Measurements from ENCODE around the gene SLC18A2. TPM values are rescaled to one million over a fixed set of nuclear protein-coding genes. Genes with fewer than 3 reads are reported as not detected.

Gene SLC18A2
- total and polyA plus RNA-seq, 9 of the 15 experiments (the other 6 are each of a cell fraction or from before 2014, with no cell fraction given), result 0.03 to 5.4 (median 0.40) TPM

- TF ChIP-seq ZHX1 (conservative IDR thresholded peaks at IDR 0.05; ENCODE audit: low read length), result no peak
- TF ChIP-seq, protein P1, sequence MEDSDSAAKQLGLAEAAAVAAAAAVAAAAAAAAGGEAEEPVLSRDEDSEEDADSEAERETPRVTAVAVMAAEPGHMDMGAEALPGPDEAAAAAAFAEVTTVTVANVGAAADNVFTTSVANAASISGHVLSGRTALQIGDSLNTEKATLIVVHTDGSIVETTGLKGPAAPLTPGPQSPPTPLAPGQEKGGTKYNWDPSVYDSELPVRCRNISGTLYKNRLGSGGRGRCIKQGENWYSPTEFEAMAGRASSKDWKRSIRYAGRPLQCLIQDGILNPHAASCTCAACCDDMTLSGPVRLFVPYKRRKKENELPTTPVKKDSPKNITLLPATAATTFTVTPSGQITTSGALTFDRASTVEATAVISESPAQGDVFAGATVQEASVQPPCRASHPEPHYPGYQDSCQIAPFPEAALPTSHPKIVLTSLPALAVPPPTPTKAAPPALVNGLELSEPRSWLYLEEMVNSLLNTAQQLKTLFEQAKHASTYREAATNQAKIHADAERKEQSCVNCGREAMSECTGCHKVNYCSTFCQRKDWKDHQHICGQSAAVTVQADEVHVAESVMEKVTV (CRISPR knock-in tag; IDR thresholded peaks at IDR 0.05), result peak; percentile 57
- no peak for TF ChIP-seq KAT7 (CRISPR knock-in tag; IDR thresholded peaks at IDR 0.05; ENCODE audit: borderline replicate concordance)
- no peak for TF ChIP-seq ZNF316 (IDR thresholded peaks at IDR 0.05)
- TF ChIP-seq HOXB6 (CRISPR knock-in tag; IDR thresholded peaks at IDR 0.05; ENCODE audit: borderline replicate concordance), result no peak
- TF ChIP-seq PTTG1 (tag; IDR thresholded peaks at IDR 0.05; ENCODE audit: low read depth), result no peak
- TF ChIP-seq ZNF707 (CRISPR knock-in tag; conservative IDR thresholded peaks at IDR 0.05), result no peak
- no peak for TF ChIP-seq ZNF146 (CRISPR knock-in tag; IDR thresholded peaks at IDR 0.05; ENCODE audit: unreplicated experiment)
- no peak for TF ChIP-seq ZNF347 (CRISPR knock-in tag; IDR thresholded peaks at IDR 0.05; ENCODE audit: low read depth)
- no peak for TF ChIP-seq TEAD1 (CRISPR knock-in tag; IDR thresholded peaks at IDR 0.05)
- TF ChIP-seq CHD4 (IDR thresholded peaks at IDR 0.05; ENCODE audit: insufficient read depth, insufficient replicate concordance, low read depth, low read length, poor library complexity, severe bottlenecking), result no peak
- TF ChIP-seq ZNF354B (CRISPR knock-in tag; IDR thresholded peaks at IDR 0.05), result no peak
- peak; percentile 39 to 69 (median 67); a peak in 4 of 6 replicates for TF ChIP-seq CTCF (IDR thresholded peaks at IDR 0.05 in 2 of 3, conservative IDR thresholded peaks at IDR 0.05 in 1 of 3; ENCODE audit: insufficient read depth in 2 of 3, low read depth in 1 of 3, low read length in 3 of 3)
- TF ChIP-seq NR3C1 (CRISPR knock-in tag; IDR thresholded peaks at IDR 0.05), result no peak
- no peak for TF ChIP-seq ZFPM2 (CRISPR knock-in tag; IDR thresholded peaks at IDR 0.05)
- no peak for TF ChIP-seq ARID3A (IDR thresholded peaks at IDR 0.05; ENCODE audit: borderline replicate concordance, low read depth, low read length)
- no peak for TF ChIP-seq DIDO1 (tag; IDR thresholded peaks at IDR 0.05; ENCODE audit: low read depth)
- TF ChIP-seq HIVEP1 (CRISPR knock-in tag; IDR thresholded peaks at IDR 0.05), result no peak
Observed at GRCh38 chr10:117320050-117320665, 79.2 kb downstream of the SLC18A2 start (continued).
